Tracheal epithelial cell (primary cell): ENCODE measurements around the gene HBP1. TPM values are rescaled to one million over a fixed set of nuclear protein-coding genes. Genes with fewer than 3 reads are reported as not detected.

Experiments
- total RNA-seq: library from RNA; depleted of rRNA; stranded (reverse); fragments of >200 nt; gene quantifications from 2 replicates; pipeline ENCODE4 v1.2.1, GENCODE V29; 2014

The HBP1 gene
- 78.0 and 95.7 TPM in 2 replicates for total RNA-seq

GRCh38 chr7:107168233-107169119 lies at the start of gene HBP1:
TSS of gene HBP1 (plus strand) at chr7:107169003. CDS start at chr7:107179894, 10,891 bp downstream.

Other genes starting within 250 kb of the HBP1 start
- under 0.01 and 0.24 TPM in 2 replicates for gene PRKAR2B, start 124.3 kb upstream of the HBP1 start, total RNA-seq